ENCODE results near the gene UBTD2. TPM values are rescaled to one million over a fixed set of nuclear protein-coding genes. Genes with fewer than 3 reads are reported as not detected.
A peak's percentile ranks its signal among the peaks of the same experiment; 100 is the strongest.

The UBTD2 gene
- total and polyA plus RNA-seq, 2 experiments from 2014 or later: 17.9 to 46.3 TPM

DNA sequence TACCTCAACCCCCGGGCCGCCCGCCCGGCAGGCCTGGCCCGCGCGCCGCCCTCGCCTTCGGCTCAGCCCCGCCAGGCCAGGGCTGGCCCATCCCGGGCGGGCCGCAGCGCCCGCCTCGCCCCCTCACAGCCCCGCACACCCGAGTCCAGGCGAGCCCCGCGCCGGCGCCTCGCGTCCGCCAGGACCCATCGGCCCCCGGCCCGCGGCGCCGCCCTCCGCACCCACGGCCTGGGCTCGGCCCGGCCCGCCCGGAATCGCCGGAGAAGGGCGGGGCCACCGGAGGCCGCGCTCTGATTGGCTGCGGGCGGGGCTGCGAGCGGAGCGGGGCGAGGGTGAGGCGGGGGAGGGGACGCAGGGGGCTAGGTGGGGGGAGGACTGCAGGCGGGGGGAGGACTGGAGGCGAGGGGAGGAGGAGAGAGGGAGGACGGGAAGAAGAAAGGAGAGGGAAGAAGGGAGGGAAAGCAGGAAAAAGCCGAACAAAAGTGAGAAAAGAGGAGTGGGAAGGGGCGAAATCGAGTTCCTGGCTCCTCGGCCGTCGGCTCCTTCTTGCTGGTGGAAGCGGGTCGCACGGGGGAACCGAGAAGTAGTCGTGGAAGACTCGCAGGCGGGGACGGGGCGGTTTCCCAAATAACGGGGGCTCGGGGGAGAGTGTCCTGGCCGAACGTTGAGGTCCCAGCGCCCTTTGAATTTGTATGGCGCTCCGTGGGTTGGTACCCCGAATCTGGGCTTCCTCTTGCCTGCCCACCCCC is 472 bp upstream of the UBTD2 start:
- H3K4me3 Mint-ChIP-seq: peak overlapping the region; percentile 95
- H3K9me3 Mint-ChIP-seq: no peaks in the 10 kb centered on the region
- peak; percentile 65 for ATAC-seq
- peak overlapping the region; percentile 93 for H3K27ac Mint-ChIP-seq
- H3K36me3 Mint-ChIP-seq (ENCODE audit: low read depth): no peaks in the 10 kb centered on the region
- Histone ChIP-seq H3K4me1 (ENCODE audit: insufficient read depth) (peaks cover 31% of the 10 kb centered on the region), H3F3A (replicated peaks; ENCODE audit: low read depth) (peaks cover 6% of the 10 kb centered on the region; the same call in 1 of the 2 replicates), H3K36me3 (ENCODE audit: insufficient read depth) (no peaks in the 10 kb centered on the region), H2AFZ (peak overlapping the region; percentile 2; the same call in 1 of the 2 replicates), H3K9me2 (ENCODE audit: insufficient read depth) (no peaks in the 10 kb centered on the region), H3K79me2 (replicated peaks; ENCODE audit: insufficient read depth) (peaks cover 42% of the 10 kb centered on the region), H3K27me3 (ENCODE audit: insufficient read depth) (no peaks in the 10 kb centered on the region), H3K4me3 (peak overlapping the region; percentile 95), H4K20me1 (replicated peaks; ENCODE audit: insufficient read depth) (peaks cover 30% of the 10 kb centered on the region), H3K27ac (ENCODE audit: low read depth) (peak overlapping the region; percentile 82), H3K4me2 (peak overlapping the region; percentile 76)
- peak; percentile 93 for DNase-seq (ENCODE audit: low spot score)
- TF ChIP-seq, protein P1, sequence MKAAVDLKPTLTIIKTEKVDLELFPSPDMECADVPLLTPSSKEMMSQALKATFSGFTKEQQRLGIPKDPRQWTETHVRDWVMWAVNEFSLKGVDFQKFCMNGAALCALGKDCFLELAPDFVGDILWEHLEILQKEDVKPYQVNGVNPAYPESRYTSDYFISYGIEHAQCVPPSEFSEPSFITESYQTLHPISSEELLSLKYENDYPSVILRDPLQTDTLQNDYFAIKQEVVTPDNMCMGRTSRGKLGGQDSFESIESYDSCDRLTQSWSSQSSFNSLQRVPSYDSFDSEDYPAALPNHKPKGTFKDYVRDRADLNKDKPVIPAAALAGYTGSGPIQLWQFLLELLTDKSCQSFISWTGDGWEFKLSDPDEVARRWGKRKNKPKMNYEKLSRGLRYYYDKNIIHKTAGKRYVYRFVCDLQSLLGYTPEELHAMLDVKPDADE (IDR thresholded peaks at IDR 0.05): 0 out of 2 replicates have a peak, but pooled peaks have one; percentile 6
- TF ChIP-seq, protein P2, sequence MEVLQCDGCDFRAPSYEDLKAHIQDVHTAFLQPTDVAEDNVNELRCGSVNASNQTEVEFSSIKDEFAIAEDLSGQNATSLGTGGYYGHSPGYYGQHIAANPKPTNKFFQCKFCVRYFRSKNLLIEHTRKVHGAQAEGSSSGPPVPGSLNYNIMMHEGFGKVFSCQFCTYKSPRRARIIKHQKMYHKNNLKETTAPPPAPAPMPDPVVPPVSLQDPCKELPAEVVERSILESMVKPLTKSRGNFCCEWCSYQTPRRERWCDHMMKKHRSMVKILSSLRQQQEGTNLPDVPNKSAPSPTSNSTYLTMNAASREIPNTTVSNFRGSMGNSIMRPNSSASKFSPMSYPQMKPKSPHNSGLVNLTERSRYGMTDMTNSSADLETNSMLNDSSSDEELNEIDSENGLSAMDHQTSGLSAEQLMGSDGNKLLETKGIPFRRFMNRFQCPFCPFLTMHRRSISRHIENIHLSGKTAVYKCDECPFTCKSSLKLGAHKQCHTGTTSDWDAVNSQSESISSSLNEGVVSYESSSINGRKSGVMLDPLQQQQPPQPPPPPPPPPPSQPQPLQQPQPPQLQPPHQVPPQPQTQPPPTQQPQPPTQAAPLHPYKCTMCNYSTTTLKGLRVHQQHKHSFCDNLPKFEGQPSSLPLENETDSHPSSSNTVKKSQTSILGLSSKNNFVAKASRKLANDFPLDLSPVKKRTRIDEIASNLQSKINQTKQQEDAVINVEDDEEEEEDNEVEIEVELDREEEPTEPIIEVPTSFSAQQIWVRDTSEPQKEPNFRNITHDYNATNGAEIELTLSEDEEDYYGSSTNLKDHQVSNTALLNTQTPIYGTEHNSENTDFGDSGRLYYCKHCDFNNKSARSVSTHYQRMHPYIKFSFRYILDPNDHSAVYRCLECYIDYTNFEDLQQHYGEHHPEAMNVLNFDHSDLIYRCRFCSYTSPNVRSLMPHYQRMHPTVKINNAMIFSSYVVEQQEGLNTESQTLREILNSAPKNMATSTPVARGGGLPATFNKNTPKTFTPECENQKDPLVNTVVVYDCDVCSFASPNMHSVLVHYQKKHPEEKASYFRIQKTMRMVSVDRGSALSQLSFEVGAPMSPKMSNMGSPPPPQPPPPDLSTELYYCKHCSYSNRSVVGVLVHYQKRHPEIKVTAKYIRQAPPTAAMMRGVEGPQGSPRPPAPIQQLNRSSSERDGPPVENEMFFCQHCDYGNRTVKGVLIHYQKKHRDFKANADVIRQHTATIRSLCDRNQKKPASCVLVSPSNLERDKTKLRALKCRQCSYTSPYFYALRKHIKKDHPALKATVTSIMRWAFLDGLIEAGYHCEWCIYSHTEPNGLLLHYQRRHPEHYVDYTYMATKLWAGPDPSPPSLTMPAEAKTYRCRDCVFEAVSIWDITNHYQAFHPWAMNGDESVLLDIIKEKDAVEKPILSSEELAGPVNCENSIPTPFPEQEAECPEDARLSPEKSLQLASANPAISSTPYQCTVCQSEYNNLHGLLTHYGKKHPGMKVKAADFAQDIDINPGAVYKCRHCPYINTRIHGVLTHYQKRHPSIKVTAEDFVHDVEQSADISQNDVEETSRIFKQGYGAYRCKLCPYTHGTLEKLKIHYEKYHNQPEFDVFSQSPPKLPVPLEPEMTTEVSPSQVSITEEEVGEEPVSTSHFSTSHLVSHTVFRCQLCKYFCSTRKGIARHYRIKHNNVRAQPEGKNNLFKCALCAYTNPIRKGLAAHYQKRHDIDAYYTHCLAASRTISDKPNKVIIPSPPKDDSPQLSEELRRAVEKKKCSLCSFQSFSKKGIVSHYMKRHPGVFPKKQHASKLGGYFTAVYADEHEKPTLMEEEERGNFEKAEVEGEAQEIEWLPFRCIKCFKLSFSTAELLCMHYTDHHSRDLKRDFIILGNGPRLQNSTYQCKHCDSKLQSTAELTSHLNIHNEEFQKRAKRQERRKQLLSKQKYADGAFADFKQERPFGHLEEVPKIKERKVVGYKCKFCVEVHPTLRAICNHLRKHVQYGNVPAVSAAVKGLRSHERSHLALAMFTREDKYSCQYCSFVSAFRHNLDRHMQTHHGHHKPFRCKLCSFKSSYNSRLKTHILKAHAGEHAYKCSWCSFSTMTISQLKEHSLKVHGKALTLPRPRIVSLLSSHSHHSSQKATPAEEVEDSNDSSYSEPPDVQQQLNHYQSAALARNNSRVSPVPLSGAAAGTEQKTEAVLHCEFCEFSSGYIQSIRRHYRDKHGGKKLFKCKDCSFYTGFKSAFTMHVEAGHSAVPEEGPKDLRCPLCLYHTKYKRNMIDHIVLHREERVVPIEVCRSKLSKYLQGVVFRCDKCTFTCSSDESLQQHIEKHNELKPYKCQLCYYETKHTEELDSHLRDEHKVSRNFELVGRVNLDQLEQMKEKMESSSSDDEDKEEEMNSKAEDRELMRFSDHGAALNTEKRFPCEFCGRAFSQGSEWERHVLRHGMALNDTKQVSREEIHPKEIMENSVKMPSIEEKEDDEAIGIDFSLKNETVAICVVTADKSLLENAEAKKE (CRISPR knock-in tag; IDR thresholded peaks at IDR 0.05): no peak
- TF ChIP-seq, protein P3, sequence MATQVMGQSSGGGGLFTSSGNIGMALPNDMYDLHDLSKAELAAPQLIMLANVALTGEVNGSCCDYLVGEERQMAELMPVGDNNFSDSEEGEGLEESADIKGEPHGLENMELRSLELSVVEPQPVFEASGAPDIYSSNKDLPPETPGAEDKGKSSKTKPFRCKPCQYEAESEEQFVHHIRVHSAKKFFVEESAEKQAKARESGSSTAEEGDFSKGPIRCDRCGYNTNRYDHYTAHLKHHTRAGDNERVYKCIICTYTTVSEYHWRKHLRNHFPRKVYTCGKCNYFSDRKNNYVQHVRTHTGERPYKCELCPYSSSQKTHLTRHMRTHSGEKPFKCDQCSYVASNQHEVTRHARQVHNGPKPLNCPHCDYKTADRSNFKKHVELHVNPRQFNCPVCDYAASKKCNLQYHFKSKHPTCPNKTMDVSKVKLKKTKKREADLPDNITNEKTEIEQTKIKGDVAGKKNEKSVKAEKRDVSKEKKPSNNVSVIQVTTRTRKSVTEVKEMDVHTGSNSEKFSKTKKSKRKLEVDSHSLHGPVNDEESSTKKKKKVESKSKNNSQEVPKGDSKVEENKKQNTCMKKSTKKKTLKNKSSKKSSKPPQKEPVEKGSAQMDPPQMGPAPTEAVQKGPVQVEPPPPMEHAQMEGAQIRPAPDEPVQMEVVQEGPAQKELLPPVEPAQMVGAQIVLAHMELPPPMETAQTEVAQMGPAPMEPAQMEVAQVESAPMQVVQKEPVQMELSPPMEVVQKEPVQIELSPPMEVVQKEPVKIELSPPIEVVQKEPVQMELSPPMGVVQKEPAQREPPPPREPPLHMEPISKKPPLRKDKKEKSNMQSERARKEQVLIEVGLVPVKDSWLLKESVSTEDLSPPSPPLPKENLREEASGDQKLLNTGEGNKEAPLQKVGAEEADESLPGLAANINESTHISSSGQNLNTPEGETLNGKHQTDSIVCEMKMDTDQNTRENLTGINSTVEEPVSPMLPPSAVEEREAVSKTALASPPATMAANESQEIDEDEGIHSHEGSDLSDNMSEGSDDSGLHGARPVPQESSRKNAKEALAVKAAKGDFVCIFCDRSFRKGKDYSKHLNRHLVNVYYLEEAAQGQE (IDR thresholded peaks at IDR 0.05; ENCODE audit: unreplicated experiment): peak; percentile 9
- TF ChIP-seq EZH2 (IDR thresholded peaks at IDR 0.05; ENCODE audit: low read depth, unreplicated experiment) (no peak), ZNF114 (CRISPR knock-in tag; IDR thresholded peaks at IDR 0.05) (no peak), POLR2AphosphoS5 (IDR thresholded peaks at IDR 0.05; ENCODE audit: low read depth) (peak; percentile 45; the same call in 1 of the 2 replicates), JUNB (IDR thresholded peaks at IDR 0.05; ENCODE audit: unreplicated experiment) (no peak), EZH2phosphoT487 (IDR thresholded peaks at IDR 0.05; ENCODE audit: unreplicated experiment) (no peak)
- TF ChIP-seq, protein P4, sequence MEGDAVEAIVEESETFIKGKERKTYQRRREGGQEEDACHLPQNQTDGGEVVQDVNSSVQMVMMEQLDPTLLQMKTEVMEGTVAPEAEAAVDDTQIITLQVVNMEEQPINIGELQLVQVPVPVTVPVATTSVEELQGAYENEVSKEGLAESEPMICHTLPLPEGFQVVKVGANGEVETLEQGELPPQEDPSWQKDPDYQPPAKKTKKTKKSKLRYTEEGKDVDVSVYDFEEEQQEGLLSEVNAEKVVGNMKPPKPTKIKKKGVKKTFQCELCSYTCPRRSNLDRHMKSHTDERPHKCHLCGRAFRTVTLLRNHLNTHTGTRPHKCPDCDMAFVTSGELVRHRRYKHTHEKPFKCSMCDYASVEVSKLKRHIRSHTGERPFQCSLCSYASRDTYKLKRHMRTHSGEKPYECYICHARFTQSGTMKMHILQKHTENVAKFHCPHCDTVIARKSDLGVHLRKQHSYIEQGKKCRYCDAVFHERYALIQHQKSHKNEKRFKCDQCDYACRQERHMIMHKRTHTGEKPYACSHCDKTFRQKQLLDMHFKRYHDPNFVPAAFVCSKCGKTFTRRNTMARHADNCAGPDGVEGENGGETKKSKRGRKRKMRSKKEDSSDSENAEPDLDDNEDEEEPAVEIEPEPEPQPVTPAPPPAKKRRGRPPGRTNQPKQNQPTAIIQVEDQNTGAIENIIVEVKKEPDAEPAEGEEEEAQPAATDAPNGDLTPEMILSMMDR (conservative IDR thresholded peaks at IDR 0.05; ENCODE audit: low read depth in 2 of 2): no peak
- peaks cover 26% of the 10 kb centered on the region for H3K4me1 Mint-ChIP-seq
- peaks cover 18% of the 10 kb centered on the region for H3K27me3 Mint-ChIP-seq (ENCODE audit: insufficient read depth, low read depth, poor library complexity)

Data from GM23338 (cell line).